Measurements from ENCODE around the gene CPA4.
"Not testable (repeated sequence)": the region's sequence is repeated elsewhere in the genome, so short reads cannot be mapped to it uniquely, and the experiment has no call there.

Gene CPA4

DNA sequence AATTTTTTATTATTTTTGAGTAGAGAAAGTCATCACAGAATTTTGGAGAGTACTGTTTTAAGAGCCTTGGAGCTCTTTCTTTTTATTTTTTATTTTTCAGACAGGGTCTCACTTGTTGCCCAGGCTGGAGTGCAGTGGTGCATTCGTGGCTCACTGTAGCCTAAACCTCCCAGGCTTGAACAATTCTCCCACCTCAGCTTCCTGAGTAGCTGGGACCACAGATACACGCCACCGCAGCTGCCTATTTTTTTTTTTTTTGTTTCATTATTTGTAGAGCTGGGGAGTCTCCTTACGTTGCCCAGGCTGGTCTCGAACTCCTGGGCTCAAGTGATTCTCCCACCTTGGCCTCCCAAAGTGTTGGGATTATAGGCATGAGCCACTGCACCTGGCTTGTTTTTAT lies 10.6 kb downstream of the CPA4 start:
- DNase-seq: no peak

DNA sequence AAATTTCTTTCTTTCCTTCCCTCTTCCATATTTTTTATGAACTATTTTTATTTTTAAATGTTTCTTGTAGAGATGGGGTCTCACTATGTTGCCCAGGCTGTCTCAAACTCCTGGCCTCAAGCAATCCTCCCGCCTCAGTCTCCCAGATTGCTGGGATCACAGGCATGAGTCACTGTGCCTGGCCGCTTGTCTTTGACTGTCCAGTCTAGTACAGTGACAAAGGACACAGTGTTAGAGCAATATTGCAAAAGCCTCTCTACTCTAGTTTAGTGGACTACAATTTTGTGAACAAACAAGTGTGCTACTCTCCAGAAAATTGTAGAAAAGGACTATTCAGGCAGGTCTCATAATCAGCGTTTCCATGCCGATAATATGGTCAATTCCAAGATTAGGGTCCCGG lies 11.0 kb downstream of the CPA4 start:
- no peak for DNase-seq

GRCh38 chr7:130304878-130305277 lies 11.9 kb downstream of the CPA4 start:
- DNase-seq: no peak

- no peak for DNase-seq
Measured at GRCh38 chr7:130305433-130306042, 12.6 kb downstream of the CPA4 start.

- DNase-seq: no peak
Measured at GRCh38 chr7:130309986-130310385, 17.0 kb downstream of the CPA4 start.

GRCh38 chr7:130314305-130314704 lies 21.3 kb downstream of the CPA4 start:
- DNase-seq: no peak

GRCh38 chr7:130319541-130319940 lies 26.6 kb downstream of the CPA4 start:
- no peak for DNase-seq

DNA sequence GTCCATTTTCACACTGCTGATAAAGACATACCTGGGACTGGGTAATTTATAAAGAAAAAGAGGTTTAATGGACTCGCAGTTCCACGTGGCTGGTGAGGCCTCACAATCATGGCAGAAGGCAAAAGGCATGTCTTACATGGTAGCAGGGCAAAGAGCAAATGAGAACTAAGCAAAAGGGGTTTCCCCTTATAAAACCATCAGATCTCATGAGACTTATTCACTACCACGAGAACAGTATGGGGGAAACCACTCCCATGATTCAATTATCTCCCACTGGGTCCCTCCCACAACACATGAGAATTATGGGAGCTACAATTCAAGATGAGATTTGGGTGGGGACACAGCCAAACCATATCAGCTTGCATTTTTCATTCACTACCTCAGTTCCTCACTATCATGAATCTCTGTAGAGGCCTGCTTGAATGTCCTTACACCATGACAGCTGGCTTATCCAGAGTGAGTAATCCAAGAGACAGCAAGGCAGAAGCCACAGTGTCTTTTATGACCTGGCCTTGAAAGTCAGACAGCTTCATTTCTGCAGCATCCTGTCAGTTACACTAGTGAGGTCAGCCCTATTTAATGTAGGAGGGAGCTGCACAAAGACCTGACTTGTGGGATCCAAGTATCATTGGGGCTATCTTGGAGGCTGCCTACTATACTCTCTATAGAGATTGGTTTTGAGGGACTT lies 28.7 kb downstream of the CPA4 start:
- not testable (repeated sequence) for DNase-seq

DNA sequence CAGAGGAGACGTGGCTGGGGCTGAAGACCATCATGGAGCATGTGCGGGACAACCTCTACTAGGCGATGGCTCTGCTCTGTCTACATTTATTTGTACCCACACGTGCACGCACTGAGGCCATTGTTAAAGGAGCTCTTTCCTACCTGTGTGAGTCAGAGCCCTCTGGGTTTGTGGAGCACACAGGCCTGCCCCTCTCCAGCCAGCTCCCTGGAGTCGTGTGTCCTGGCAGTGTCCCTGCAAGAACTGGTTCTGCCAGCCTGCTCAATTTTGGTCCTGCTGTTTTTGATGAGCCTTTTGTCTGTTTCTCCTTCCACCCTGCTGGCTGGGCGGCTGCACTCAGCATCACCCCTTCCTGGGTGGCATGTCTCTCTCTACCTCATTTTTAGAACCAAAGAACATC lies 29.7 kb downstream of the CPA4 start:
- no peak for DNase-seq

DNA sequence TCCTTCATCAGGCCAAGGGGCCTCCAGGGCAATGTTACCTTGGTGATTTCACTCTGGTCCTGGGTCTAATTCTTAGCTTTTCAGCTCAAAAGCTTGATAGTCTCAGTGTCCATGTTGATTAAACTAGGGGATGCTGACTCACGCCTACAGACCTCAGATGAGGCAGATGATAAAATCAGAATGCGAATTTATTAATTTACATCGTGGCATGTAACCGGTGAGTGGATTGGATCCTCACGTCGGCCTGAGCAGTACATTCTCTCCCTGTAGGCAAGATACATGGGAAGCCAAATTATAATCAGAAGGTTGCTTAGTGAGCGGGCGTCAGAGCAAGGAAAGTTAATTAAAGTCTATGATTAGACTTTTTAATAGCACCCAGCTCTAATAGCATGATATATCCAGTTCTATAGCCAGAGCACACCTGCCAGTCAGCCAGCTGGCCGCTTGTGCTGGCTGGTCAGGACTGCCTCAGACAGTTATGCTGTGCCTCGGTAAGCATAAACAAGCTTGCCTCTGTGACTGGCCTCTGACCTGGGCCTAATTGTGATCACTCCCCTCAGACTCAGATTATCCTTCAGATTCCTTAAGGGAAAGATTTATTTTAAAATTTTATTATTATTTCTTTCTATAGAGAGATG lies 31.5 kb downstream of the CPA4 start:
- no peak for DNase-seq

DNA sequence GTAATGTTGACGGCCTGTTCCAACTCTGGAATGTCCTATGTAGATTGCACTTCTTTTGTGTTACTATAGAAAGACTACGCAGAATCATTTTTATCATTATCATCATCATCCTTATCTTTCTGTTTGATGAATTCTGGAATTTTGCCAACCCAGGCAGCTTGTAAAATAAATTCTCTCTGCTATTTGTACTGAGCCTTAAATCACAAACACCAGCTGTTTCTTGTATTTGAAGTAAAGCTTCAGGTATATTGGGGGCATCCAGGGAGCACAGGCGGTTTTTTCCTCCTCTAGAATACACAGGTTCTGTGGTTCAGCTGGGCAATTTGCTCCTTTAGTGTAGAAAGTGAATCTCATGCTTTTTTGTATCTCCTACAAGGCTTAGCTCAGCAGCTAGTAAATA lies 36.7 kb downstream of the CPA4 start:
- no peak for DNase-seq

- DNase-seq: no peak
Measured at GRCh38 chr7:130332259-130333053, 39.5 kb downstream of the CPA4 start.

GRCh38 chr7:130333832-130334231 lies 40.9 kb downstream of the CPA4 start:
- DNase-seq: no peak

DNA sequence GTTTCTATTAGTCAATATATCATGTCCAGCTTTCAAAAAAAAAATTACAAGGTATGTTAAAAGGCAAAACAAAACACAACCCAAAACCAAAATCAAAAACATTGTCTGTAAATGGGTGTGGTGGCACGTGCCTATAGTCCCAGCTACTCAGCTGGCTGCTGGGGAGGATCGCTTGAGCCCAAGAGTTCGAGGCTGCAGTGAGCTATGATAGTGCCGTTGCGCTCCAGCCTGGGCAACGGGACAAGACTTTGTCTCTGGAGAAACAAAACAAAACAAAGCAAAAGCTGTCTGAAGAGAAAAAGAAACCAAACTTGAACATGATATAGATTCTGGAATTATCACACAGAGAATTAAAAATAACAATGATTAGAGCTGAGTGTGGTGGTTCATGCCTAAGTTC lies 41.3 kb downstream of the CPA4 start:
- DNase-seq: no peak

- DNase-seq: no peak
Measured at GRCh38 chr7:130337410-130337971, 44.5 kb downstream of the CPA4 start.

- no peak for DNase-seq
Measured at GRCh38 chr7:130338233-130338632, 45.3 kb downstream of the CPA4 start.

DNA sequence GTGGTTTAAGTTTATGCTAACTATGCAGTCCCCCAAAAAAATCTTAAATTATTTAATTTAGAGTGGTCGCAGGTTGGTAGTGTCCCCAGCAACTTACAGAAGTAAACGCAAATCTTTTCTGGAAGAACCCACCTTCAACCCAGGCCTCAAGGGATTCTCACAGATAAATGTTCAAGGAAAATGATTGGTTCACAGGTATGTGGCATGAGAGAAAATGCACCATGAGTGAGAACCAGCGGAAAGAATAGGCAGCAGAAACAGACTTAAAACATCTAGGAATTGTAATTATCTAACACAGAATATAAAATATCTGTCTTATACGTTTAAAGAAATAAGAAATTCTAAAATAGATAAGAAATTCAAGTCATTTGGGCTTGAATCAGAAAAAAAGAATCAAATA lies 48.9 kb downstream of the CPA4 start:
- no peak for DNase-seq

DNA sequence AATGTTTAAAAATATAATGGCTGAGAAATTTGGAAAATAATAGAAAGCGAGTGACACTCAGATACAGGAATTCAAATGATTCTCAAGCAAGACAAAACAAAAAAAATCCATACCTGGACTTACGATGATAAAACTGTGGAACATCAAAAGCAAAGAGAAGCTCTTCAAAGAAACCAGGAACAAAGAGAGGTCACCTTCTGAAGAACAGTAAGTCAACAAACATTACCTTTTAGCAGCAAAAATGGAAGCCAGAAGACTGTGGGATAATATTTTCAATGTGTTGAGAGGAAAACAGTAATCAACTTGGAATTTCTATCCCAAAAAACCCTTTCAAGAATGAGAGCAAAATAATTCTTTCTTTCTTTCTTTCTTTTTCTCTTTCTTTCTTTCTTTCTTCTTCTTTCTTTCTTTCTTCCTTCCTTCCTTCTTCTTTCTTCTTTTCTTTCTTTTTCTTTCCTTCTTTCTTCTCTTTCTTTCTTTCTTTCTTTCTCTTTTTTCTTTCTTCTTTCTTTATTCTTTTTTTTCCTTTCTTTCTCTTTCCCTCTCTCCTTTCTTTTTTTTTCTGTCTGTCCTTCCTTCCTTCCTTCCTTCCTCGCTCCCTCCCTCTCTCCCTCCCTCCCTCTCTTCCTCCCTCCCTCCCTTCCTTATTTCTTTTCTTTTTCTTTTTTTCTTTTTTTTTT lies 49.9 kb downstream of the CPA4 start:
- no peak for DNase-seq

DNA sequence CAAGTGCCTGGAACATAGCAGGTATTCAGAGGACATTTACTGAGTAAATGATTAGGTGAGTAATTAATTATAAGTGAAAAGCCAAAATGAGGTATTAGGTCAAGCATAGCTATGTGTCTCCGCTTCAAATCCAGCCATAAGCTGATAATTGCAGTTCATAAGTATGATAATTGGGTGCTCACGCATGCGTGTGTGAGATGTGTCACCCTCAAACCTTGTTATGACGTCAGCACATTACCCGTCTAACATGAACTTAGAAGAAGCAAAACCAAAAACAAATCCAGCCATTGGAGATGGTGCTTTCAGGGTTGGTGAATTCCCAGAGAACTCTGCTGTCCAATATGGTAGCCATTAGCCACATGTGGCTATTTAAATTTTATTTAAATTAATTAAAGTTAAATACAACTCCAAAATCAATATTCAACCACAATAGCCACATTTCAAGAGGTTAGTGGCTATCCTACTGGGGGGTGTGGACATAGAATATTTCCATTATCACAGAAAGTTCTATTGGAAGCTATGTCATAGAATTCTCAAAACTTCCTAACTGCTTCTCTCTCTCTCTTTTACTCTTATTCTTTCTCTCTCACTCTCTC lies 51.4 kb downstream of the CPA4 start, which contains the start of gene CPA5:
TSS of gene CPA5 (plus strand) at position 546 of the 596 bp plus-strand sequence. CDS start 1,670 bp downstream, outside the sequence.
- no peak for DNase-seq

GRCh38 chr7:130345136-130345535 lies 52.2 kb downstream of the CPA4 start:
- no peak for DNase-seq

DNA sequence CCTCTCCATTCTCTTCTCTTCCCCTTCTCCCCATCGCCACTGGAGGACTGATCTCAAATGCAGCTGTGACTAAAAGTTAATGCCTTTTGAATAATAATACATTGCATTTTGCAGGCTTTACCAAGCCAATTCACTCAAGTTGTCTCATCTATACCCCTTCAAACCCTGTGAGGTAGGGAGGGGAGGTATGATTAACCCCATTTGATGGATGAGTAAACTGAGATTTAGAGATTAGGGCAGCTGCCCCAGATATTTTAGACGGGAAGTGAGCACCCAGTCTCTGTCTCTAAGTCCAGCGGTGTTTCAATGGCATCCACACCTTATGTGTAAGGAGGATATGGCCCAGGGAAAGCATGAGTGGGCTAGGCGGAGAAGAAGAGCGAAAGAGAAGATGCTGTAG lies 52.8 kb downstream of the CPA4 start:
- DNase-seq: no peak

All from NCI-H2107 (cell line).